GM23338 (cell line): ENCODE results near the gene AGPAT3. TPM values are rescaled to one million over a fixed set of nuclear protein-coding genes. Genes with fewer than 3 reads are reported as not detected.

Experiments
- ATAC-seq: fragments of 200-7000 bp; cut with Tn5 transposase; 3 replicates; pipeline ENCODE4 v1.9.1; 2020
- DNase-seq: peaks from one replicate; pipeline ENCODE4 v3.0.0-alpha.2; 2015; ENCODE audit warnings: low spot score
- H2AFZ ChIP-seq: fragments of 200-600 bp; sonication (generic); 2 replicates; pipeline ENCODE4 v1.8.0; 2016; ENCODE audit warnings: antibody characterized with exemption, mild to moderate bottlenecking, moderate library complexity
- H3F3A ChIP-seq: fragments of 200-600 bp; sonication (generic); replicated peaks from 2 replicates; pipeline ENCODE4 v1.8.0; 2017; ENCODE audit warnings: antibody characterized with exemption, mixed run types, low read depth
- H3K27ac ChIP-seq: fragments of 200-600 bp; sonication (generic); 2 replicates; pipeline ENCODE4 v1.6.1; 2016; ENCODE audit warnings: low read depth
- H3K27me3 ChIP-seq: fragments of 200-600 bp; sonication (generic); 2 replicates; pipeline ENCODE4 v1.8.0; 2016; ENCODE audit warnings: mild to moderate bottlenecking, mixed run types, moderate library complexity; ENCODE audit not compliant: insufficient read depth
- H3K36me3 ChIP-seq: fragments of 200-600 bp; sonication (generic); 2 replicates; pipeline ENCODE4 v1.8.0; 2016; ENCODE audit warnings: mild to moderate bottlenecking; ENCODE audit not compliant: insufficient read depth
- H3K4me1 ChIP-seq: fragments of 200-600 bp; sonication (generic); 2 replicates; pipeline ENCODE4 v1.8.0; 2016; ENCODE audit warnings: mild to moderate bottlenecking, moderate library complexity; ENCODE audit not compliant: insufficient read depth
- H3K4me2 ChIP-seq: fragments of 200-600 bp; sonication (generic); 2 replicates; pipeline ENCODE4 v1.7.1; 2017; ENCODE audit warnings: mixed run types
- H3K4me3 ChIP-seq: fragments of 200-600 bp; sonication (generic); 2 replicates; pipeline ENCODE4 v1.6.1; 2016; ENCODE audit warnings: mixed run types
- H3K79me2 ChIP-seq: fragments of 200-600 bp; sonication (generic); replicated peaks from 2 replicates; pipeline ENCODE4 v1.8.0; 2017; ENCODE audit warnings: mild to moderate bottlenecking; ENCODE audit not compliant: insufficient read depth
- H3K9me2 ChIP-seq: fragments of 200-600 bp; sonication (generic); 2 replicates; pipeline ENCODE4 v1.8.0; 2017; ENCODE audit not compliant: insufficient read depth
- H4K20me1 ChIP-seq: fragments of 200-600 bp; sonication (generic); replicated peaks from 2 replicates; pipeline ENCODE4 v1.8.0; 2017; ENCODE audit warnings: mild to moderate bottlenecking; ENCODE audit not compliant: insufficient read depth
- H3K27ac Mint-ChIP-seq: 2 replicates; pipeline ENCODE4 v1.8.0; 2020; ENCODE audit warnings: inconsistent platforms, mild to moderate bottlenecking, moderate library complexity, mixed read lengths
- H3K27me3 Mint-ChIP-seq: 3 replicates; pipeline ENCODE4 v1.8.0; 2022; ENCODE audit warnings: low read depth, mild to moderate bottlenecking, moderate library complexity, mixed read lengths, inconsistent platforms; ENCODE audit not compliant: insufficient read depth, poor library complexity
- H3K36me3 Mint-ChIP-seq: 3 replicates; pipeline ENCODE4 v1.8.0; 2021; ENCODE audit warnings: low read depth, mild to moderate bottlenecking, inconsistent platforms, moderate library complexity, mixed read lengths
- H3K4me1 Mint-ChIP-seq: 3 replicates; pipeline ENCODE4 v1.8.0; 2020; ENCODE audit warnings: mild to moderate bottlenecking, inconsistent platforms, mixed read lengths
- H3K4me3 Mint-ChIP-seq: 3 replicates; pipeline ENCODE4 v1.8.0; 2021; ENCODE audit warnings: moderate library complexity, mild to moderate bottlenecking, inconsistent platforms, mixed read lengths
- H3K9me3 Mint-ChIP-seq: 3 replicates; pipeline ENCODE4 v1.8.0; 2020; ENCODE audit warnings: moderate library complexity, mild to moderate bottlenecking, inconsistent platforms, mixed read lengths
- CREB1 ChIP-seq: fragments of 250-450 bp; sonication (Bioruptor Pico); IDR thresholded peaks from 2 replicates; pipeline ENCODE4 v1.5.0; 2020; ENCODE audit warnings: low read depth, mild to moderate bottlenecking, moderate library complexity
- JUNB ChIP-seq: IDR thresholded peaks from one replicate; pipeline ENCODE4 v1.6.1; 2016; ENCODE audit warnings: antibody characterized with exemption; ENCODE audit not compliant: unreplicated experiment
- NANOG ChIP-seq: IDR thresholded peaks from 2 replicates; pipeline ENCODE4 v1.6.1; 2016; ENCODE audit warnings: antibody characterized with exemption, borderline replicate concordance
- POLR2AphosphoS5 ChIP-seq: IDR thresholded peaks from 2 replicates; pipeline ENCODE4 v1.6.1; 2016; ENCODE audit warnings: antibody characterized with exemption, low read depth
- STAT1 ChIP-seq: IDR thresholded peaks from one replicate; pipeline ENCODE4 v1.6.1; 2016; ENCODE audit warnings: antibody characterized with exemption; ENCODE audit not compliant: unreplicated experiment
- ZNF114 ChIP-seq: fragments of 250-450 bp; sonication (Bioruptor Pico); IDR thresholded peaks from 2 replicates; pipeline ENCODE4 v1.5.0; 2020; ENCODE audit warnings: mild to moderate bottlenecking, moderate library complexity
- ZNF331 ChIP-seq: fragments of 250-450 bp; sonication (Bioruptor Pico); IDR thresholded peaks from 2 replicates; pipeline ENCODE4 v1.5.0; 2020; ENCODE audit warnings: low read depth, mild to moderate bottlenecking, moderate library complexity
- polyA plus RNA-seq: library from polyadenylated mRNA; unstranded; fragments of >200 nt; fragmentation: Nextera tagmentation; extraction: Ambion mirVana; gene quantifications from 2 replicates; pipeline ENCODE4 v1.2.1, GENCODE V29; 2016
- total RNA-seq: library from RNA; depleted of rRNA; stranded (reverse); fragments of >200 nt; shearing (Covaris generic); gene quantifications from 2 replicates; pipeline ENCODE4 v1.2.3, GENCODE V29; 2014
- TF ChIP-seq, protein P1 (sequence below): fragments of 250-450 bp; sonication (Bioruptor Pico); IDR thresholded peaks from 2 replicates; pipeline ENCODE4 v1.5.0; 2020; ENCODE audit warnings: mild to moderate bottlenecking, moderate library complexity
- TF ChIP-seq, protein P2 (sequence below), 2 experiments: fragments of 200-600 bp in 1 of 2; sonication (generic) in 1 of 2; conservative IDR thresholded peaks; 2 replicates each; pipeline versions ENCODE4 v1.5.1 to v1.6.1; 2016 to 2017; ENCODE audit warnings: antibody characterized with exemption in 2 of 2, low read depth in 2 of 2, mild to moderate bottlenecking in 2 of 2, moderate library complexity in 1 of 2
- TF ChIP-seq, protein P3 (sequence below): IDR thresholded peaks from 2 replicates; pipeline ENCODE4 v1.6.1; 2016; ENCODE audit warnings: antibody characterized with exemption
- TF ChIP-seq, protein P4 (sequence below): IDR thresholded peaks from one replicate; pipeline ENCODE4 v1.6.1; 2018; ENCODE audit warnings: antibody characterized with exemption; ENCODE audit not compliant: unreplicated experiment

AGPAT3 gene
- total and polyA plus RNA-seq, 2 experiments from 2014 or later = 2.1 to 6.1 TPM

DNA sequence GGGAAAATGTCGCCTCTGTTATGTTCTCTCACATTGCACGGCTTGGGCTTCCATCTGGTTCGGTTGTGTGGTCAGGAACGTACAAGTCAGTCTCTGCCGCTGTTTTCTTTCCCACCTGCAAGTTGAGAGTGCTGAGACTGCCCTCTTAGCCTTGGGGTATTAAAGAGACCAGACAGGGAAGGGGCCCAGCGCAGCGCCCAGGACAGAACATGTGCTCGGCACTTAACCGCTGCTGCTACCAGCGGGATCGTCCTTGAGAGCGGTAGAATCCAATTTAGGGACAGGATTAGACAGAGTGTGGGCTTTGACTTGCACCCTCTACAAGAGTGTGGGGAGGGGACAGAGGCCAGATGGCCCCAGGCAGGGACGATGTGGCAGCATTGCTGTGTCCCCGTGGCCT, 17.7 kb upstream of the AGPAT3 start:
- Histone ChIP-seq H3K79me2 (no peaks in the 10 kb centered on the region), H3K27ac (no peak overlapping the region), H2AFZ (peak overlapping the region; percentile 72; the same call in 1 of the 2 replicates), H3K4me1 (no peaks in the 10 kb centered on the region), H3K4me3 (no peak overlapping the region), H3K36me3 (no peaks in the 10 kb centered on the region), H3K9me2 (no peaks in the 10 kb centered on the region), H3K4me2 (no peak overlapping the region), H3F3A (no peaks in the 10 kb centered on the region), H3K27me3 (no peaks in the 10 kb centered on the region), H4K20me1 (no peaks in the 10 kb centered on the region)
- H3K27me3 Mint-ChIP-seq = peaks cover 5% of the 10 kb centered on the region
- no peak overlapping the region; the same call in 1 of the 2 replicates for H3K27ac Mint-ChIP-seq
- ATAC-seq (no peak), DNase-seq (no peak)
- no peaks in the 10 kb centered on the region for H3K36me3 Mint-ChIP-seq
- no peak overlapping the region for H3K4me3 Mint-ChIP-seq
- H3K9me3 Mint-ChIP-seq = no peaks in the 10 kb centered on the region
- H3K4me1 Mint-ChIP-seq = no peaks in the 10 kb centered on the region
- TF ChIP-seq ZNF331 (CRISPR knock-in tag) (no peak), JUNB (no peak), POLR2AphosphoS5 (no peak), ZNF114 (CRISPR knock-in tag) (no peak), STAT1 (no peak), NANOG (no peak), CREB1 (CRISPR knock-in tag) (no peak)
- TF ChIP-seq, protein P1, sequence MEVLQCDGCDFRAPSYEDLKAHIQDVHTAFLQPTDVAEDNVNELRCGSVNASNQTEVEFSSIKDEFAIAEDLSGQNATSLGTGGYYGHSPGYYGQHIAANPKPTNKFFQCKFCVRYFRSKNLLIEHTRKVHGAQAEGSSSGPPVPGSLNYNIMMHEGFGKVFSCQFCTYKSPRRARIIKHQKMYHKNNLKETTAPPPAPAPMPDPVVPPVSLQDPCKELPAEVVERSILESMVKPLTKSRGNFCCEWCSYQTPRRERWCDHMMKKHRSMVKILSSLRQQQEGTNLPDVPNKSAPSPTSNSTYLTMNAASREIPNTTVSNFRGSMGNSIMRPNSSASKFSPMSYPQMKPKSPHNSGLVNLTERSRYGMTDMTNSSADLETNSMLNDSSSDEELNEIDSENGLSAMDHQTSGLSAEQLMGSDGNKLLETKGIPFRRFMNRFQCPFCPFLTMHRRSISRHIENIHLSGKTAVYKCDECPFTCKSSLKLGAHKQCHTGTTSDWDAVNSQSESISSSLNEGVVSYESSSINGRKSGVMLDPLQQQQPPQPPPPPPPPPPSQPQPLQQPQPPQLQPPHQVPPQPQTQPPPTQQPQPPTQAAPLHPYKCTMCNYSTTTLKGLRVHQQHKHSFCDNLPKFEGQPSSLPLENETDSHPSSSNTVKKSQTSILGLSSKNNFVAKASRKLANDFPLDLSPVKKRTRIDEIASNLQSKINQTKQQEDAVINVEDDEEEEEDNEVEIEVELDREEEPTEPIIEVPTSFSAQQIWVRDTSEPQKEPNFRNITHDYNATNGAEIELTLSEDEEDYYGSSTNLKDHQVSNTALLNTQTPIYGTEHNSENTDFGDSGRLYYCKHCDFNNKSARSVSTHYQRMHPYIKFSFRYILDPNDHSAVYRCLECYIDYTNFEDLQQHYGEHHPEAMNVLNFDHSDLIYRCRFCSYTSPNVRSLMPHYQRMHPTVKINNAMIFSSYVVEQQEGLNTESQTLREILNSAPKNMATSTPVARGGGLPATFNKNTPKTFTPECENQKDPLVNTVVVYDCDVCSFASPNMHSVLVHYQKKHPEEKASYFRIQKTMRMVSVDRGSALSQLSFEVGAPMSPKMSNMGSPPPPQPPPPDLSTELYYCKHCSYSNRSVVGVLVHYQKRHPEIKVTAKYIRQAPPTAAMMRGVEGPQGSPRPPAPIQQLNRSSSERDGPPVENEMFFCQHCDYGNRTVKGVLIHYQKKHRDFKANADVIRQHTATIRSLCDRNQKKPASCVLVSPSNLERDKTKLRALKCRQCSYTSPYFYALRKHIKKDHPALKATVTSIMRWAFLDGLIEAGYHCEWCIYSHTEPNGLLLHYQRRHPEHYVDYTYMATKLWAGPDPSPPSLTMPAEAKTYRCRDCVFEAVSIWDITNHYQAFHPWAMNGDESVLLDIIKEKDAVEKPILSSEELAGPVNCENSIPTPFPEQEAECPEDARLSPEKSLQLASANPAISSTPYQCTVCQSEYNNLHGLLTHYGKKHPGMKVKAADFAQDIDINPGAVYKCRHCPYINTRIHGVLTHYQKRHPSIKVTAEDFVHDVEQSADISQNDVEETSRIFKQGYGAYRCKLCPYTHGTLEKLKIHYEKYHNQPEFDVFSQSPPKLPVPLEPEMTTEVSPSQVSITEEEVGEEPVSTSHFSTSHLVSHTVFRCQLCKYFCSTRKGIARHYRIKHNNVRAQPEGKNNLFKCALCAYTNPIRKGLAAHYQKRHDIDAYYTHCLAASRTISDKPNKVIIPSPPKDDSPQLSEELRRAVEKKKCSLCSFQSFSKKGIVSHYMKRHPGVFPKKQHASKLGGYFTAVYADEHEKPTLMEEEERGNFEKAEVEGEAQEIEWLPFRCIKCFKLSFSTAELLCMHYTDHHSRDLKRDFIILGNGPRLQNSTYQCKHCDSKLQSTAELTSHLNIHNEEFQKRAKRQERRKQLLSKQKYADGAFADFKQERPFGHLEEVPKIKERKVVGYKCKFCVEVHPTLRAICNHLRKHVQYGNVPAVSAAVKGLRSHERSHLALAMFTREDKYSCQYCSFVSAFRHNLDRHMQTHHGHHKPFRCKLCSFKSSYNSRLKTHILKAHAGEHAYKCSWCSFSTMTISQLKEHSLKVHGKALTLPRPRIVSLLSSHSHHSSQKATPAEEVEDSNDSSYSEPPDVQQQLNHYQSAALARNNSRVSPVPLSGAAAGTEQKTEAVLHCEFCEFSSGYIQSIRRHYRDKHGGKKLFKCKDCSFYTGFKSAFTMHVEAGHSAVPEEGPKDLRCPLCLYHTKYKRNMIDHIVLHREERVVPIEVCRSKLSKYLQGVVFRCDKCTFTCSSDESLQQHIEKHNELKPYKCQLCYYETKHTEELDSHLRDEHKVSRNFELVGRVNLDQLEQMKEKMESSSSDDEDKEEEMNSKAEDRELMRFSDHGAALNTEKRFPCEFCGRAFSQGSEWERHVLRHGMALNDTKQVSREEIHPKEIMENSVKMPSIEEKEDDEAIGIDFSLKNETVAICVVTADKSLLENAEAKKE = no peak
- TF ChIP-seq, protein P2, sequence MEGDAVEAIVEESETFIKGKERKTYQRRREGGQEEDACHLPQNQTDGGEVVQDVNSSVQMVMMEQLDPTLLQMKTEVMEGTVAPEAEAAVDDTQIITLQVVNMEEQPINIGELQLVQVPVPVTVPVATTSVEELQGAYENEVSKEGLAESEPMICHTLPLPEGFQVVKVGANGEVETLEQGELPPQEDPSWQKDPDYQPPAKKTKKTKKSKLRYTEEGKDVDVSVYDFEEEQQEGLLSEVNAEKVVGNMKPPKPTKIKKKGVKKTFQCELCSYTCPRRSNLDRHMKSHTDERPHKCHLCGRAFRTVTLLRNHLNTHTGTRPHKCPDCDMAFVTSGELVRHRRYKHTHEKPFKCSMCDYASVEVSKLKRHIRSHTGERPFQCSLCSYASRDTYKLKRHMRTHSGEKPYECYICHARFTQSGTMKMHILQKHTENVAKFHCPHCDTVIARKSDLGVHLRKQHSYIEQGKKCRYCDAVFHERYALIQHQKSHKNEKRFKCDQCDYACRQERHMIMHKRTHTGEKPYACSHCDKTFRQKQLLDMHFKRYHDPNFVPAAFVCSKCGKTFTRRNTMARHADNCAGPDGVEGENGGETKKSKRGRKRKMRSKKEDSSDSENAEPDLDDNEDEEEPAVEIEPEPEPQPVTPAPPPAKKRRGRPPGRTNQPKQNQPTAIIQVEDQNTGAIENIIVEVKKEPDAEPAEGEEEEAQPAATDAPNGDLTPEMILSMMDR (conservative IDR thresholded peaks at IDR 0.05; ENCODE audit: low read depth in 2 of 2) = no peak
- TF ChIP-seq, protein P3, sequence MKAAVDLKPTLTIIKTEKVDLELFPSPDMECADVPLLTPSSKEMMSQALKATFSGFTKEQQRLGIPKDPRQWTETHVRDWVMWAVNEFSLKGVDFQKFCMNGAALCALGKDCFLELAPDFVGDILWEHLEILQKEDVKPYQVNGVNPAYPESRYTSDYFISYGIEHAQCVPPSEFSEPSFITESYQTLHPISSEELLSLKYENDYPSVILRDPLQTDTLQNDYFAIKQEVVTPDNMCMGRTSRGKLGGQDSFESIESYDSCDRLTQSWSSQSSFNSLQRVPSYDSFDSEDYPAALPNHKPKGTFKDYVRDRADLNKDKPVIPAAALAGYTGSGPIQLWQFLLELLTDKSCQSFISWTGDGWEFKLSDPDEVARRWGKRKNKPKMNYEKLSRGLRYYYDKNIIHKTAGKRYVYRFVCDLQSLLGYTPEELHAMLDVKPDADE = no peak
- TF ChIP-seq, protein P4, sequence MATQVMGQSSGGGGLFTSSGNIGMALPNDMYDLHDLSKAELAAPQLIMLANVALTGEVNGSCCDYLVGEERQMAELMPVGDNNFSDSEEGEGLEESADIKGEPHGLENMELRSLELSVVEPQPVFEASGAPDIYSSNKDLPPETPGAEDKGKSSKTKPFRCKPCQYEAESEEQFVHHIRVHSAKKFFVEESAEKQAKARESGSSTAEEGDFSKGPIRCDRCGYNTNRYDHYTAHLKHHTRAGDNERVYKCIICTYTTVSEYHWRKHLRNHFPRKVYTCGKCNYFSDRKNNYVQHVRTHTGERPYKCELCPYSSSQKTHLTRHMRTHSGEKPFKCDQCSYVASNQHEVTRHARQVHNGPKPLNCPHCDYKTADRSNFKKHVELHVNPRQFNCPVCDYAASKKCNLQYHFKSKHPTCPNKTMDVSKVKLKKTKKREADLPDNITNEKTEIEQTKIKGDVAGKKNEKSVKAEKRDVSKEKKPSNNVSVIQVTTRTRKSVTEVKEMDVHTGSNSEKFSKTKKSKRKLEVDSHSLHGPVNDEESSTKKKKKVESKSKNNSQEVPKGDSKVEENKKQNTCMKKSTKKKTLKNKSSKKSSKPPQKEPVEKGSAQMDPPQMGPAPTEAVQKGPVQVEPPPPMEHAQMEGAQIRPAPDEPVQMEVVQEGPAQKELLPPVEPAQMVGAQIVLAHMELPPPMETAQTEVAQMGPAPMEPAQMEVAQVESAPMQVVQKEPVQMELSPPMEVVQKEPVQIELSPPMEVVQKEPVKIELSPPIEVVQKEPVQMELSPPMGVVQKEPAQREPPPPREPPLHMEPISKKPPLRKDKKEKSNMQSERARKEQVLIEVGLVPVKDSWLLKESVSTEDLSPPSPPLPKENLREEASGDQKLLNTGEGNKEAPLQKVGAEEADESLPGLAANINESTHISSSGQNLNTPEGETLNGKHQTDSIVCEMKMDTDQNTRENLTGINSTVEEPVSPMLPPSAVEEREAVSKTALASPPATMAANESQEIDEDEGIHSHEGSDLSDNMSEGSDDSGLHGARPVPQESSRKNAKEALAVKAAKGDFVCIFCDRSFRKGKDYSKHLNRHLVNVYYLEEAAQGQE = no peak
